ENCODE data around the gene MXRA8.
A peak's percentile ranks its signal among the peaks of the same experiment; 100 is the strongest.

MXRA8 gene

DNA sequence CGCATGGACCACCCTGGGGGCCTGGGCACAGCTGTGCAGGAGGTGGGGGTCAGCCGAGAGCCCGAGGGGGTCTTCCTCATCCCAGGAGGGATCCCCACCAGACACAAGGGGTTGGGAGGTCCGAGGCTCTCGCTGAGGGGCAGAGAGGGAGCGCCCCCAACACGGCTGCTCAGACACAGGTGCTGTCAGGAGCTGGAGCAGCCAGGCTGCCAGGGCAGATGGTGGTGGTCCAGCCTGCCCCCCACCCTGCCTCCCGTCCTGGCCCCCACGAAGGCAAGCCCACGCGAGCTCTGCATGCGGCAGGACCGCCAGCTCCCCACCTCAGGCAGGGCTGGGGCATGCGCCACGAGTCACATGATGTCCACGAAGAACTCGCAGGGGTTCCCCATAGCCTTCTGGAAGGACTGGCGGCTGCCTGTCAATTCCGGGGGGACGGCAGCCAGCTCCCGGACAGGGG lies 22.5 kb downstream of the MXRA8 start:
- peaks cover 6 to 54% (median 37%) of the 10 kb centered on the region in 11 experiments; a peak in 20 of 22 replicates for H3K36me3 ChIP-seq
- no peak overlapping the region for H3K4me3 ChIP-seq
- no peak for TF ChIP-seq Cebpa-rat (IDR thresholded peaks at IDR 0.05)
- H3K27me3 ChIP-seq, result no peaks in the 10 kb centered on the region
- H3K4me1 ChIP-seq, result peaks cover 0 to 5% (median under 1%) of the 10 kb centered on the region in 10 experiments; a peak in 6 of 20 replicates
- peaks cover 0 to 84% (median 27%) of the 10 kb centered on the region in 11 experiments; a peak in 14 of 22 replicates for H4K20me1 ChIP-seq
- no peaks in the 10 kb centered on the region for H3K9me3 ChIP-seq (replicated peaks in 1 of 11)
- no peak overlapping the region for H3K4me2 ChIP-seq
- H3K9ac ChIP-seq, result no peak overlapping the region
- H3K27ac ChIP-seq, result no peak overlapping the region

DNA sequence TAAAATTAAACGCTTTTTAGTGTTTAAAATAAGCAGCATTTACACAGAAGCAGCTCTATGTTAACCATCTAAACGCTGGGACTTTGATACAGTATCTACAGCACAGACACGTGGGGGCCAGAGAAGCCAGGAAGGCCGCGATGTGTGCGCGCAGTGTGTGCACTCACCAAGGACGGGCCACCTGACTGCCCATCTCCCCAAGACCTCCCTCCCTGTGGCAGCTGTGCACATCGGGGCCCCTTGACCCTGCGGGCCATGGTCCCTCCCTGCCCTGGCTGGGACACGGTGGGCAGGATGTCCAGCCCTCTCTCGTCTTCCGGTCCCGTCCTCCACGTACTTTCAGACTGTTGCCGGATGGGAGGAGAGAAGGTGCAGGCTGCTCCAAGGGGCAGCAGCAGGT lies 23.1 kb downstream of the MXRA8 start:
- Histone ChIP-seq H3K4me3 (no peak overlapping the region), H3K27ac (no peak overlapping the region), H3K36me3 (peaks cover 6 to 49% (median 32%) of the 10 kb centered on the region in 11 experiments; a peak in 20 of 22 replicates), H3K27me3 (no peaks in the 10 kb centered on the region), H3K9ac (no peak overlapping the region), H3K9me3 (replicated peaks in 1 of 11) (no peaks in the 10 kb centered on the region), H4K20me1 (peaks cover 0 to 84% (median 27%) of the 10 kb centered on the region in 11 experiments; a peak in 14 of 22 replicates), H3K4me1 (peaks cover 0 to 7% (median 6%) of the 10 kb centered on the region in 10 experiments; a peak in 11 of 20 replicates), H3K4me2 (no peak overlapping the region)
- TF ChIP-seq Cebpa-rat (IDR thresholded peaks at IDR 0.05), result no peak

DNA sequence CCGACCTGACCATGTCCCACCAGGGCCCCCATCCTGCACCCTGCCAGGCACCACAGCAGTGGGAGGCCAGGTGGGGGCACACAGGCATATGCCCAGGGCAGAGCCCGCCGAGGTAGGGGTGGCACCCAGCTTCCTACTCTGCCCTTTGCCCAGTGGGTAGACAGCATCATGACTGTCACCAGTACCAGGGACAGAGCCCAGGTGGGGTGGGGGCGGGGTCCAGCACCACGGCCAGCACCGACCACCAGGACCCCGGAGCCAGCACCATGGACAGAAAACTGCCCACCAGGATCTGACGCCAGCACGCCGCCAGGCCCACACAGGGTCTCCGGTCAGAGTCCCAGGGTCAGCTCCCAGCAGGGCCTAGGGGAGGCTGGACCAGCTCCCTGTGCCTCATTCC lies 23.5 kb downstream of the MXRA8 start:
- Histone ChIP-seq H3K36me3 (peaks cover 6 to 45% (median 28%) of the 10 kb centered on the region in 11 experiments; a peak in 19 of 22 replicates), H3K4me3 (no peak overlapping the region), H3K4me1 (peaks cover 0 to 11% (median 8%) of the 10 kb centered on the region in 10 experiments; a peak in 11 of 20 replicates), H3K9ac (no peak overlapping the region), H3K27me3 (no peaks in the 10 kb centered on the region), H3K9me3 (replicated peaks in 1 of 11) (no peaks in the 10 kb centered on the region), H3K27ac (no peak overlapping the region), H3K4me2 (no peak overlapping the region), H4K20me1 (peaks cover 0 to 85% (median 29%) of the 10 kb centered on the region in 11 experiments; a peak in 13 of 22 replicates)
- no peak for TF ChIP-seq Cebpa-rat (IDR thresholded peaks at IDR 0.05)

DNA sequence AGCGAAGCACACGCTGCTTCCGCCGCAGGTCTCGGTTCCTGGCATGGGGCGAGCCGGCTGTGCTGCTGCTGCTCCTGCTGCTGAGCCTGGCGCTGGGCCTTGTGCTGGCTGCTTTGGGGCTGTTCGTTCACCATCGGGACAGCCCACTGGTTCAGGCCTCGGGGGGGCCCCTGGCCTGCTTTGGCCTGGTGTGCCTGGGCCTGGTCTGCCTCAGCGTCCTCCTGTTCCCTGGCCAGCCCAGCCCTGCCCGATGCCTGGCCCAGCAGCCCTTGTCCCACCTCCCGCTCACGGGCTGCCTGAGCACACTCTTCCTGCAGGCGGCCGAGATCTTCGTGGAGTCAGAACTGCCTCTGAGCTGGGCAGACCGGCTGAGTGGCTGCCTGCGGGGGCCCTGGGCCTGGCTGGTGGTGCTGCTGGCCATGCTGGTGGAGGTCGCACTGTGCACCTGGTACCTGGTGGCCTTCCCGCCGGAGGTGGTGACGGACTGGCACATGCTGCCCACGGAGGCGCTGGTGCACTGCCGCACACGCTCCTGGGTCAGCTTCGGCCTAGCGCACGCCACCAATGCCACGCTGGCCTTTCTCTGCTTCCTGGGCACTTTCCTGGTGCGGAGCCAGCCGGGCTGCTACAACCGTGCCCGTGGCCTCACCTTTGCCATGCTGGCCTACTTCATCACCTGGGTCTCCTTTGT lies 24.7 kb downstream of the MXRA8 start:
- Histone ChIP-seq H4K20me1 (peaks cover 7 to 91% (median 41%) of the 10 kb centered on the region in 11 experiments; a peak in 17 of 22 replicates), H3K27ac (no peak overlapping the region), H3K4me1 (peaks cover 0 to 14% (median 8%) of the 10 kb centered on the region in 10 experiments; a peak in 12 of 20 replicates), H3K9me3 (replicated peaks in 1 of 11) (no peaks in the 10 kb centered on the region), H3K4me3 (no peak overlapping the region), H3K9ac (no peak overlapping the region), H3K4me2 (no peak overlapping the region), H3K36me3 (peaks cover 6 to 43% (median 25%) of the 10 kb centered on the region in 11 experiments; a peak in 20 of 22 replicates), H3K27me3 (no peaks in the 10 kb centered on the region)
- no peak for TF ChIP-seq Cebpa-rat (IDR thresholded peaks at IDR 0.05)

DNA sequence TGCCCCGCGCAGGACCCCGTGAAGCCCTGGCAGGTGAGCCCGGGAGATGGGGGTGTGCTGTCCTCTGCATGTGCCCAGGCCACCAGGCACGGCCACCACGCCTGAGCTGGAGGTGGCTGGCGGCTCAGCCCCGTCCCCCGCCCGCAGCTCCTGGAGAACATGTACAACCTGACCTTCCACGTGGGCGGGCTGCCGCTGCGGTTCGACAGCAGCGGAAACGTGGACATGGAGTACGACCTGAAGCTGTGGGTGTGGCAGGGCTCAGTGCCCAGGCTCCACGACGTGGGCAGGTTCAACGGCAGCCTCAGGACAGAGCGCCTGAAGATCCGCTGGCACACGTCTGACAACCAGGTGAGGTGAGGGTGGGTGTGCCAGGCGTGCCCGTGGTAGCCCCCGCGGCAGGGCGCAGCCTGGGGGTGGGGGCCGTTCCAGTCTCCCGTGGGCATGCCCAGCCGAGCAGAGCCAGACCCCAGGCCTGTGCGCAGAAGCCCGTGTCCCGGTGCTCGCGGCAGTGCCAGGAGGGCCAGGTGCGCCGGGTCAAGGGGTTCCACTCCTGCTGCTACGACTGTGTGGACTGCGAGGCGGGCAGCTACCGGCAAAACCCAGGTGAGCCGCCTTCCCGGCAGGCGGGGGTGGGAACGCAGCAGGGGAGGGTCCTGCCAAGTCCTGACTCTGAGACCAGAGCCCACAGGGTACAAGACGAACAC lies 25.4 kb downstream of the MXRA8 start:
- Histone ChIP-seq H3K9me3 (replicated peaks in 1 of 11) (no peaks in the 10 kb centered on the region), H3K4me1 (peaks cover 0 to 18% (median 12%) of the 10 kb centered on the region in 10 experiments; a peak in 14 of 20 replicates), H3K27me3 (no peaks in the 10 kb centered on the region), H3K4me2 (no peak overlapping the region), H3K36me3 (peaks cover 5 to 43% (median 26%) of the 10 kb centered on the region in 11 experiments; a peak in 19 of 22 replicates), H3K4me3 (no peak overlapping the region), H3K27ac (no peak overlapping the region), H4K20me1 (peaks cover 13 to 95% (median 48%) of the 10 kb centered on the region in 11 experiments; a peak in 17 of 22 replicates), H3K9ac (no peak overlapping the region)
- no peak for TF ChIP-seq Cebpa-rat (IDR thresholded peaks at IDR 0.05)

DNA sequence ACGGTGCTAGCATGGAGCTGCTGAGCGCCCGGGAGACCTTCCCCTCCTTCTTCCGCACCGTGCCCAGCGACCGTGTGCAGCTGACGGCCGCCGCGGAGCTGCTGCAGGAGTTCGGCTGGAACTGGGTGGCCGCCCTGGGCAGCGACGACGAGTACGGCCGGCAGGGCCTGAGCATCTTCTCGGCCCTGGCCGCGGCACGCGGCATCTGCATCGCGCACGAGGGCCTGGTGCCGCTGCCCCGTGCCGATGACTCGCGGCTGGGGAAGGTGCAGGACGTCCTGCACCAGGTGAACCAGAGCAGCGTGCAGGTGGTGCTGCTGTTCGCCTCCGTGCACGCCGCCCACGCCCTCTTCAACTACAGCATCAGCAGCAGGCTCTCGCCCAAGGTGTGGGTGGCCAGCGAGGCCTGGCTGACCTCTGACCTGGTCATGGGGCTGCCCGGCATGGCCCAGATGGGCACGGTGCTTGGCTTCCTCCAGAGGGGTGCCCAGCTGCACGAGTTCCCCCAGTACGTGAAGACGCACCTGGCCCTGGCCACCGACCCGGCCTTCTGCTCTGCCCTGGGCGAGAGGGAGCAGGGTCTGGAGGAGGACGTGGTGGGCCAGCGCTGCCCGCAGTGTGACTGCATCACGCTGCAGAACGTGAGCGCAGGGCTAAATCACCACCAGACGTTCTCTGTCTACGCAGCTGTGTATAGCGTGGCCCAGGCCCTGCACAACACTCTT lies 26.2 kb downstream of the MXRA8 start:
- Histone ChIP-seq H3K9me3 (replicated peaks in 1 of 11) (no peaks in the 10 kb centered on the region), H3K36me3 (peaks cover 12 to 46% (median 30%) of the 10 kb centered on the region in 11 experiments; a peak in 20 of 22 replicates), H3K9ac (no peak overlapping the region), H3K4me3 (no peak overlapping the region), H3K4me1 (peaks cover 0 to 20% (median 13%) of the 10 kb centered on the region in 10 experiments; a peak in 14 of 20 replicates), H3K27ac (no peak overlapping the region), H3K27me3 (no peaks in the 10 kb centered on the region), H4K20me1 (peaks cover 13 to 98% (median 56%) of the 10 kb centered on the region in 11 experiments; a peak in 18 of 22 replicates), H3K4me2 (no peak overlapping the region)
- no peak for TF ChIP-seq Cebpa-rat (IDR thresholded peaks at IDR 0.05)

DNA sequence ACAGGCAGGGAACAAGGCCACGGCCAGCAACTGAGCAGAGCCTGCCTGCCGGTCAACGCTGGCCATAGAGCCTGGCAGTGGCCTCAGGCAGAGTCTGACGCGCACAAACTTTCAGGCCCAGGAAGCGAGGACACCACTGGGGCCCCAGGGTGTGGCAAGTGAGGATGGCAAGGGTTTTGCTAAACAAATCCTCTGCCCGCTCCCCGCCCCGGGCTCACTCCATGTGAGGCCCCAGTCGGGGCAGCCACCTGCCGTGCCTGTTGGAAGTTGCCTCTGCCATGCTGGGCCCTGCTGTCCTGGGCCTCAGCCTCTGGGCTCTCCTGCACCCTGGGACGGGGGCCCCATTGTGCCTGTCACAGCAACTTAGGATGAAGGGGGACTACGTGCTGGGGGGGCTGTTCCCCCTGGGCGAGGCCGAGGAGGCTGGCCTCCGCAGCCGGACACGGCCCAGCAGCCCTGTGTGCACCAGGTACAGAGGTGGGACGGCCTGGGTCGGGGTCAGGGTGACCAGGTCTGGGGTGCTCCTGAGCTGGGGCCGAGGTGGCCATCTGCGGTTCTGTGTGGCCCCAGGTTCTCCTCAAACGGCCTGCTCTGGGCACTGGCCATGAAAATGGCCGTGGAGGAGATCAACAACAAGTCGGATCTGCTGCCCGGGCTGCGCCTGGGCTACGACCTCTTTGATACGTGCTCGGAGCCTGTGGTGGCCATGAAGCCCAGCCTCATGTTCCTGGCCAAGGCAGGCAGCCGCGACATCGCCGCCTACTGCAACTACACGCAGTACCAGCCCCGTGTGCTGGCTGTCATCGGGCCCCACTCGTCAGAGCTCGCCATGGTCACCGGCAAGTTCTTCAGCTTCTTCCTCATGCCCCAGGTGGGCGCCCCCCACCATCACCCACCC lies 27.0 kb downstream of the MXRA8 start, which contains the start of gene TAS1R3:
TSS of gene TAS1R3 (plus strand) at position 213 of the 898 bp plus-strand sequence. CDS start at position 279, 66 bp downstream.
- peaks cover under 1 to 23% (median 15%) of the 10 kb centered on the region in 10 experiments; a peak in 17 of 20 replicates for H3K4me1 ChIP-seq
- H3K4me3 ChIP-seq, result no peak within 1 kb of the TSS
- peaks cover 14 to 98% (median 64%) of the 10 kb centered on the region in 11 experiments; a peak in 20 of 22 replicates for H4K20me1 ChIP-seq
- no peak for TF ChIP-seq Cebpa-rat (IDR thresholded peaks at IDR 0.05)
- H3K9me3 ChIP-seq (replicated peaks in 1 of 11), result no peaks in the 10 kb centered on the region
- no peaks in the 10 kb centered on the region for H3K27me3 ChIP-seq
- no peak within 1 kb of the TSS for H3K9ac ChIP-seq
- peaks cover 8 to 46% (median 27%) of the 10 kb centered on the region in 11 experiments; a peak in 18 of 22 replicates for H3K36me3 ChIP-seq
- H3K4me2 ChIP-seq, result peak within 1 kb of the TSS in 4 of 11 experiments; percentile 9 to 21 (median 18); a peak in 6 of 22 replicates
- no peak within 1 kb of the TSS for H3K27ac ChIP-seq
